Natural killer cell (primary cell): ENCODE results near the gene TMEM17. TPM values are rescaled to one million over a fixed set of nuclear protein-coding genes. Genes with fewer than 3 reads are reported as not detected.

Experiments
- ATAC-seq, 3 donors: fragments of 150-1000 bp in 2 of 3; fragments of 200-7000 bp in 1 of 3; cut with Tn5 transposase; 1 replicate in 1 of 3; 2 replicates in 2 of 3; pipeline ENCODE4 v1.10.0; 2021; ENCODE audit warnings: mild to moderate bottlenecking in 2 of 3, moderate library complexity in 2 of 3
- DNase-seq, 2 donors: peaks; one replicate each; pipeline versions ENCODE4 v3.0.0 to v3.0.0-alpha.2; 2013 to 2021; ENCODE audit warnings: mixed read lengths in 1 of 2
- H3K27ac ChIP-seq: one replicate; pipeline ENCODE4 v1.5.1; 2013; ENCODE audit warnings: mild to moderate bottlenecking, low read length
- H3K27me3 ChIP-seq: one replicate; pipeline ENCODE4 v1.6.1; 2013; ENCODE audit warnings: low read length; ENCODE audit not compliant: control insufficient read depth, insufficient read depth
- H3K36me3 ChIP-seq: one replicate; pipeline ENCODE4 v1.6.1; 2013; ENCODE audit warnings: low read length; ENCODE audit not compliant: control insufficient read depth, insufficient read depth
- H3K4me1 ChIP-seq: one replicate; pipeline ENCODE4 v1.6.1; 2013; ENCODE audit warnings: low read length; ENCODE audit not compliant: control insufficient read depth, insufficient read depth
- H3K4me3 ChIP-seq: one replicate; pipeline ENCODE4 v1.5.1; 2013; ENCODE audit warnings: low read length
- H3K9me3 ChIP-seq: one replicate; pipeline ENCODE4 v1.6.1; 2013; ENCODE audit warnings: low read length; ENCODE audit not compliant: control insufficient read depth, insufficient read depth
- H3K27ac Mint-ChIP-seq, 2 donors: one replicate each; pipeline ENCODE4 v1.8.0; 2022; ENCODE audit warnings: mild to moderate bottlenecking in 2 of 2, mixed read lengths in 2 of 2, moderate library complexity in 1 of 2
- H3K27me3 Mint-ChIP-seq, 2 donors: one replicate each; pipeline ENCODE4 v1.8.0; 2022; ENCODE audit warnings: low read depth in 2 of 2, mixed read lengths in 2 of 2
- H3K36me3 Mint-ChIP-seq: one replicate; pipeline ENCODE4 v1.8.0; 2022; ENCODE audit warnings: mixed read lengths
- H3K4me1 Mint-ChIP-seq, 2 donors: one replicate each; pipeline ENCODE4 v1.8.0; 2022; ENCODE audit warnings: mixed read lengths in 2 of 2
- H3K4me3 Mint-ChIP-seq: one replicate; pipeline ENCODE4 v1.8.0; 2022; ENCODE audit warnings: mild to moderate bottlenecking, moderate library complexity, mixed read lengths
- H3K9me3 Mint-ChIP-seq, 2 donors: one replicate each; pipeline ENCODE4 v1.8.0; 2022; ENCODE audit warnings: mixed read lengths in 2 of 2
- CTCF ChIP-seq: fragments of 200-600 bp; IDR thresholded peaks from one replicate; pipeline ENCODE4 v1.8.0; 2022; ENCODE audit warnings: antibody characterized with exemption
- WGBS: methylation state at CpG from one replicate; pipeline ENCODE4 v1.1.7; 2013; ENCODE audit warnings: missing lambda C conversion rate; ENCODE audit not compliant: insufficient coverage; 5-methylcytosine and 5-hydroxymethylcytosine counted together
- intact Hi-C: fragments of 100-400 bp; cut with micrococcal nuclease; formaldehyde crosslinking; loops from one replicate; pipeline ENCODE4 v1.14.2; 2022
- total RNA-seq, 4 donors: library from RNA; stranded (reverse); fragments of 120-200 nt in 1 of 4; gene quantifications; one replicate each; pipeline versions ENCODE4 v1.2.3 to v1.2.4, GENCODE V29; 2013 to 2022

TMEM17 gene
- total RNA-seq, 3 donors from 2014 or later (not counting 1 experiment from before 2014, with no cell fraction given): 0.18 TPM; not detected in 2

- DNase-seq (no peak), ATAC-seq (no peak)
- H3K4me3 Mint-ChIP-seq: no peak overlapping the region
- Histone ChIP-seq H3K27me3 (peaks cover 3% of the 10 kb centered on the region), H3K9me3 (no peaks in the 10 kb centered on the region), H3K4me1 (peaks cover 9% of the 10 kb centered on the region), H3K4me3 (no peak overlapping the region), H3K36me3 (no peaks in the 10 kb centered on the region), H3K27ac (no peak overlapping the region)
- 90% methylated on average over 5 of the region's 7 CpGs for WGBS
- H3K36me3 Mint-ChIP-seq: no peaks in the 10 kb centered on the region
- H3K4me1 Mint-ChIP-seq: peaks cover 0 to 6% of the 10 kb centered on the region in 2 donors
- TF ChIP-seq CTCF: no peak
- intact Hi-C loops: loop anchor here (10.0 kb wide), 3 partner anchors 972 to 1092 kb away; no protein-coding TSS in a partner anchor
- peaks cover 0 to 7% of the 10 kb centered on the region in 2 donors for H3K27me3 Mint-ChIP-seq
- no peaks in the 10 kb centered on the region for H3K9me3 Mint-ChIP-seq
- no peak overlapping the region for H3K27ac Mint-ChIP-seq
Measured at GRCh38 chr2:62452701-62453454, 53.1 kb downstream of the TMEM17 start.

- Histone ChIP-seq H3K27ac (no peak overlapping the region), H3K9me3 (no peaks in the 10 kb centered on the region), H3K36me3 (no peaks in the 10 kb centered on the region), H3K27me3 (no peaks in the 10 kb centered on the region), H3K4me1 (no peaks in the 10 kb centered on the region), H3K4me3 (no peak overlapping the region)
- peaks cover 0 to under 1% of the 10 kb centered on the region in 2 donors for H3K27me3 Mint-ChIP-seq
- no peak for TF ChIP-seq CTCF
- WGBS: 90% methylated on average over 9 of the region's 9 CpGs
- H3K36me3 Mint-ChIP-seq: no peaks in the 10 kb centered on the region
- no peaks in the 10 kb centered on the region for H3K9me3 Mint-ChIP-seq
- H3K4me3 Mint-ChIP-seq: no peak overlapping the region
- intact Hi-C loops: loop anchor here (10.0 kb wide), 3 partner anchors 974 to 1094 kb away; no protein-coding TSS in a partner anchor
- H3K4me1 Mint-ChIP-seq: no peaks in the 10 kb centered on the region
- no peak for DNase-seq
- no peak overlapping the region for H3K27ac Mint-ChIP-seq
- no peak for ATAC-seq
Measured at GRCh38 chr2:62450716-62451191, 55.2 kb downstream of the TMEM17 start.

Other genes with a start within 250 kb of the TMEM17 start
- 10 to 100 TPM; 22.4 to 33.4 (median 28.3) TPM for gene EHBP1, start 199.5 kb upstream of the TMEM17 start, total RNA-seq